GM19395 (cell line): ENCODE data around the gene LCK.

Source experiments
- ATAC-seq: cut with Tn5 transposase; IDR thresholded peaks from one replicate; pipeline ENCODE4 v1.9.1; 2021; ENCODE audit warnings: mild to moderate bottlenecking, moderate library complexity; ENCODE audit not compliant: unreplicated experiment

Gene LCK

GRCh38 chr1:32250893-32251716, at the start of gene LCK:
TSS of gene LCK (plus strand) at chr1:32251265. CDS start at chr1:32274330, 23,065 bp downstream.
- ATAC-seq, result no peak

- no peak for ATAC-seq
Measured at GRCh38 chr1:32204943-32205361, 46.1 kb upstream of the LCK start.

- peak; percentile 57 for ATAC-seq
Measured at GRCh38 chr1:32205401-32206370, 45.4 kb upstream of the LCK start, which contains the start of gene IQCC. TSS of gene IQCC (plus strand) at chr1:32205671. CDS start at chr1:32205682, 11 bp downstream.

- no peak for ATAC-seq
Measured at GRCh38 chr1:32208469-32208868, 42.6 kb upstream of the LCK start.

GRCh38 chr1:32208891-32209328, 42.2 kb upstream of the LCK start, which contains the start of gene DCDC2B:
TSS of gene DCDC2B (plus strand) at chr1:32209089. CDS start at chr1:32209094, 5 bp downstream.
- ATAC-seq, result no peak

GRCh38 chr1:32215629-32216480, 35.2 kb upstream of the LCK start:
- no peak for ATAC-seq

- ATAC-seq, result no peak
Measured at GRCh38 chr1:32216566-32216965, 34.5 kb upstream of the LCK start.

GRCh38 chr1:32219022-32219421, 32.0 kb upstream of the LCK start:
- ATAC-seq, result no peak

GRCh38 chr1:32220746-32221580, 30.1 kb upstream of the LCK start:
- ATAC-seq, result no peak

- ATAC-seq, result no peak
Measured at GRCh38 chr1:32221581-32221979, 29.5 kb upstream of the LCK start.

- ATAC-seq, result peak; percentile 96
Measured at GRCh38 chr1:32221980-32222755, 28.9 kb upstream of the LCK start, which contains the start of the genes EIF3I and TMEM234. TSS of gene EIF3I (plus strand) at chr1:32222407. CDS start at chr1:32222442, 35 bp downstream. TSS of gene TMEM234 (minus strand) at chr1:32222353. CDS start at chr1:32222322, 31 bp downstream.

GRCh38 chr1:32223683-32224082, 27.4 kb upstream of the LCK start:
- ATAC-seq, result no peak

GRCh38 chr1:32224285-32224684, 26.8 kb upstream of the LCK start:
- ATAC-seq, result no peak

- ATAC-seq, result no peak
Measured at GRCh38 chr1:32228771-32229170, 22.3 kb upstream of the LCK start.

- no peak for ATAC-seq
Measured at GRCh38 chr1:32231843-32232432, 19.1 kb upstream of the LCK start.

GRCh38 chr1:32232558-32233304, 18.3 kb upstream of the LCK start:
- ATAC-seq, result no peak

- ATAC-seq, result no peak
Measured at GRCh38 chr1:32234792-32235191, 16.3 kb upstream of the LCK start.
